ENCODE results near the gene SLC25A6.
A peak's percentile ranks its signal among the peaks of the same experiment; 100 is the strongest.
"Not testable (repeated sequence)": the region's sequence is repeated elsewhere in the genome, so short reads cannot be mapped to it uniquely, and the experiment has no call there.

SLC25A6 gene

GRCh38 chrX:1351981-1352714 is 39.8 kb downstream of the SLC25A6 start:
- DNase-seq (ENCODE audit: extremely low spot score): peak; percentile 10
- TF ChIP-seq CTCF (IDR thresholded peaks at IDR 0.05; ENCODE audit: control extremely low read depth, extremely low read depth, low read depth, missing control alignments): no peak
- ChIA-PET POLR2A (no interaction called here), CTCF (no interaction called here)

GRCh38 chrX:1349606-1350005 is 42.3 kb downstream of the SLC25A6 start:
- POLR2A ChIA-PET; DNase-seq (ENCODE audit: extremely low spot score); CTCF ChIA-PET: not testable (repeated sequence)

GRCh38 chrX:1341545-1342184 is 50.2 kb downstream of the SLC25A6 start:
- ChIA-PET POLR2A (no interaction called here), CTCF (no interaction called here)
- DNase-seq (ENCODE audit: extremely low spot score): peak; percentile 2
- TF ChIP-seq CTCF (IDR thresholded peaks at IDR 0.05; ENCODE audit: control extremely low read depth, extremely low read depth, low read depth, missing control alignments): no peak

GRCh38 chrX:1336948-1337779 is 54.7 kb downstream of the SLC25A6 start:
- DNase-seq (ENCODE audit: extremely low spot score): peak; percentile 24
- ChIA-PET CTCF (no interaction called here), POLR2A (no interaction called here)
- TF ChIP-seq CTCF (IDR thresholded peaks at IDR 0.05; ENCODE audit: control extremely low read depth, extremely low read depth, low read depth, missing control alignments): no peak

- peak; percentile 60 for DNase-seq (ENCODE audit: extremely low spot score)
- ChIA-PET CTCF (no interaction called here), POLR2A (no interaction called here)
- no peak for TF ChIP-seq CTCF (IDR thresholded peaks at IDR 0.05; ENCODE audit: control extremely low read depth, extremely low read depth, low read depth, missing control alignments)
Observed at GRCh38 chrX:1336331-1336943, 55.5 kb downstream of the SLC25A6 start, which contains the start of gene IL3RA. TSS of gene IL3RA (plus strand) at chrX:1336785. CDS start at chrX:1341766, 4,981 bp downstream.
